Measurements from ENCODE around the gene ALDOA.
A peak's percentile ranks its signal among the peaks of the same experiment; 100 is the strongest.
"Not testable (repeated sequence)": the region's sequence is repeated elsewhere in the genome, so short reads cannot be mapped to it uniquely, and the experiment has no call there.

Gene ALDOA
- total RNA-seq, result 6.9 to 38.3 (median 13.7) reads per million in 17 experiments

- peak; percentile 99 to 100 (median 99) for DNase-seq
Observed at GRCh38 chr16:30065102-30065942, at the start of gene ALDOA. TSS of gene ALDOA (plus strand) at chr16:30065760. CDS start at chr16:30066898, 1,138 bp downstream.

- no peak for DNase-seq
Observed at GRCh38 chr16:30016555-30017276, 48.8 kb upstream of the ALDOA start.

- DNase-seq, result no peak
Observed at GRCh38 chr16:30017277-30017656, 48.3 kb upstream of the ALDOA start.

- not testable (repeated sequence) for DNase-seq
Observed at GRCh38 chr16:30017937-30018336, 47.6 kb upstream of the ALDOA start.

GRCh38 chr16:30018731-30019158 is 46.8 kb upstream of the ALDOA start:
- DNase-seq, result no peak

GRCh38 chr16:30022887-30023286 is 42.7 kb upstream of the ALDOA start, which contains the start of gene C16orf92:
TSS of gene C16orf92 (plus strand) at chr16:30023198. CDS start at chr16:30023341, 143 bp downstream.
- no peak for DNase-seq

GRCh38 chr16:30023586-30023985 is 42.0 kb upstream of the ALDOA start:
- no peak for DNase-seq

GRCh38 chr16:30024451-30024850 is 41.1 kb upstream of the ALDOA start:
- no peak for DNase-seq

GRCh38 chr16:30025156-30025555 is 40.4 kb upstream of the ALDOA start:
- no peak for DNase-seq

- DNase-seq, result no peak
Observed at GRCh38 chr16:30025574-30025973, 40.0 kb upstream of the ALDOA start.

- no peak for DNase-seq
Observed at GRCh38 chr16:30026449-30026848, 39.1 kb upstream of the ALDOA start.

GRCh38 chr16:30027588-30028437 is 37.7 kb upstream of the ALDOA start:
- DNase-seq, result no peak

GRCh38 chr16:30028438-30029076 is 37.0 kb upstream of the ALDOA start:
- peak in 1 of 4 experiments; percentile 42 for DNase-seq

- no peak for DNase-seq
Observed at GRCh38 chr16:30030011-30030685, 35.4 kb upstream of the ALDOA start.

- peak in 1 of 4 experiments; percentile 35 for DNase-seq
Observed at GRCh38 chr16:30030841-30031413, 34.6 kb upstream of the ALDOA start, which contains the start of gene TLCD3B. TSS of gene TLCD3B (minus strand) at chr16:30031271. CDS start at chr16:30030527, 744 bp downstream.

- DNase-seq, result no peak
Observed at GRCh38 chr16:30031477-30031918, 34.1 kb upstream of the ALDOA start.

- peak; percentile 78 to 81 (median 80) for DNase-seq
Observed at GRCh38 chr16:30032083-30032819, 33.3 kb upstream of the ALDOA start.

- no peak for DNase-seq
Observed at GRCh38 chr16:30033270-30033669, 32.3 kb upstream of the ALDOA start.

- DNase-seq, result peak; percentile 27 to 69 (median 48)
Observed at GRCh38 chr16:30040221-30040620, 25.3 kb upstream of the ALDOA start.

- DNase-seq, result not testable (repeated sequence)
Observed at GRCh38 chr16:30040690-30041089, 24.9 kb upstream of the ALDOA start.
